BJ (cell line): Measurements from ENCODE around the gene KLHDC1. TPM values are rescaled to one million over a fixed set of nuclear protein-coding genes. Genes with fewer than 3 reads are reported as not detected.
"Not testable (repeated sequence)": the region's sequence is repeated elsewhere in the genome, so short reads cannot be mapped to it uniquely, and the experiment has no call there.

Experiments used
- CTCF ChIA-PET: fragments of 350-600 bp; formaldehyde crosslinking; extraction: SDS; loops from one replicate; lab custom pipeline; 2021; ENCODE audit warnings: antibody characterized with exemption, inconsistent platforms; lab: Yijun Ruan, JAX
- POLR2A ChIA-PET: fragments of 300-600 bp; sonication (Branson Sonifier 250); formaldehyde crosslinking; extraction: SDS; loops from one replicate; lab custom pipeline; 2021; ENCODE audit warnings: antibody characterized with exemption; lab: Charles Lee
- DNase-seq: peaks from one replicate; pipeline ENCODE4 v3.0.0-alpha.2; 2011; ENCODE audit warnings: low read depth
- H3K27me3 ChIP-seq: 2 replicates; pipeline ENCODE4 v1.6.0; 2011; ENCODE audit warnings: low read length; ENCODE audit not compliant: control insufficient read depth, insufficient read depth
- H3K36me3 ChIP-seq: 2 replicates; pipeline ENCODE4 v1.5.1; 2011; ENCODE audit warnings: low read length; ENCODE audit not compliant: control insufficient read depth, insufficient read depth
- H3K4me3 ChIP-seq: 2 replicates; pipeline ENCODE4 v1.5.1; 2011; ENCODE audit warnings: low read depth, mild to moderate bottlenecking, control low read depth, low read length
- polyA plus RNA-seq: library from polyadenylated mRNA; depleted of rRNA; stranded (reverse); fragments of >200 nt; gene quantifications from 2 replicates; pipeline ENCODE4 v1.2.3, GENCODE V29; 2011
- TF ChIP-seq, protein P1 (sequence below): IDR thresholded peaks from 2 replicates; pipeline ENCODE4 v1.5.1; 2011; ENCODE audit warnings: low read depth, mild to moderate bottlenecking, control low read depth, inconsistent platforms, low read length, moderate library complexity; ENCODE audit not compliant: insufficient read depth

Gene KLHDC1
- polyA plus RNA-seq, 1 experiment: 0.25 TPM

GRCh38 chr14:49702725-49703124 lies 9.8 kb downstream of the KLHDC1 start:
- ChIA-PET CTCF (no interaction called here), POLR2A (interaction anchor here (0.6 kb wide), 1 partner anchor 65 kb away, joined by 3 read pairs; no protein-coding TSS in a partner anchor)
- DNase-seq: no peak
- no peaks in the 10 kb centered on the region for H3K36me3 ChIP-seq
- TF ChIP-seq, protein P1, sequence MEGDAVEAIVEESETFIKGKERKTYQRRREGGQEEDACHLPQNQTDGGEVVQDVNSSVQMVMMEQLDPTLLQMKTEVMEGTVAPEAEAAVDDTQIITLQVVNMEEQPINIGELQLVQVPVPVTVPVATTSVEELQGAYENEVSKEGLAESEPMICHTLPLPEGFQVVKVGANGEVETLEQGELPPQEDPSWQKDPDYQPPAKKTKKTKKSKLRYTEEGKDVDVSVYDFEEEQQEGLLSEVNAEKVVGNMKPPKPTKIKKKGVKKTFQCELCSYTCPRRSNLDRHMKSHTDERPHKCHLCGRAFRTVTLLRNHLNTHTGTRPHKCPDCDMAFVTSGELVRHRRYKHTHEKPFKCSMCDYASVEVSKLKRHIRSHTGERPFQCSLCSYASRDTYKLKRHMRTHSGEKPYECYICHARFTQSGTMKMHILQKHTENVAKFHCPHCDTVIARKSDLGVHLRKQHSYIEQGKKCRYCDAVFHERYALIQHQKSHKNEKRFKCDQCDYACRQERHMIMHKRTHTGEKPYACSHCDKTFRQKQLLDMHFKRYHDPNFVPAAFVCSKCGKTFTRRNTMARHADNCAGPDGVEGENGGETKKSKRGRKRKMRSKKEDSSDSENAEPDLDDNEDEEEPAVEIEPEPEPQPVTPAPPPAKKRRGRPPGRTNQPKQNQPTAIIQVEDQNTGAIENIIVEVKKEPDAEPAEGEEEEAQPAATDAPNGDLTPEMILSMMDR: no peak
- no peaks in the 10 kb centered on the region for H3K27me3 ChIP-seq
- no peak overlapping the region for H3K4me3 ChIP-seq

DNA sequence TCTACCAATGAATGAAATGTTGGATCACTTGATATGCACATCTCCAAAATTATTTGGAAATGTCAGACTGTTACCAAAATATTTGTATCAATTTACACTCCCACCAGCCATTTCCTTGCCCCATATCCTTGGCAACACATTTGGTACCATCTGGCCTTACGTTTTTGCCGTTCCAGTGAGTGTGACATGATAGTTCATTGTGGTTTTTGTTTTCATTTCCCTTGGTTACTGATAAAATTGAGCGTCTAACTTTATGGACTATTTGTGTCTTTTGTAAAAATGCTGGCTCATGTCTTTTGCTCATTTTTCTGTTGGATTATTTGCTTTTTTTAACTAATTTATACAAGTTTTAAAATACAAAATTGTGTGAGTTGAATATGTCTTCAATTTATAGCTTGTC lies 11.0 kb downstream of the KLHDC1 start:
- DNase-seq: no peak
- H3K4me3 ChIP-seq: no peak overlapping the region
- no peaks in the 10 kb centered on the region for H3K27me3 ChIP-seq
- POLR2A ChIA-PET: no interaction called here
- TF ChIP-seq, protein P1: no peak
- no peaks in the 10 kb centered on the region for H3K36me3 ChIP-seq
- CTCF ChIA-PET: interaction anchor here (0.6 kb wide), 1 partner anchor 59 kb away, joined by 3 read pairs; no protein-coding TSS in a partner anchor

- DNase-seq, H3K27me3 ChIP-seq, POLR2A ChIA-PET, H3K36me3 ChIP-seq, H3K4me3 ChIP-seq: not testable (repeated sequence)
- CTCF ChIA-PET: interaction anchor here (0.6 kb wide), 1 partner anchor 59 kb away, joined by 3 read pairs; no protein-coding TSS in a partner anchor
Observed at GRCh38 chr14:49704471-49704870, 11.6 kb downstream of the KLHDC1 start.

GRCh38 chr14:49710993-49711392 lies 18.1 kb downstream of the KLHDC1 start:
- POLR2A ChIA-PET, CTCF ChIA-PET: not testable (repeated sequence)

DNA sequence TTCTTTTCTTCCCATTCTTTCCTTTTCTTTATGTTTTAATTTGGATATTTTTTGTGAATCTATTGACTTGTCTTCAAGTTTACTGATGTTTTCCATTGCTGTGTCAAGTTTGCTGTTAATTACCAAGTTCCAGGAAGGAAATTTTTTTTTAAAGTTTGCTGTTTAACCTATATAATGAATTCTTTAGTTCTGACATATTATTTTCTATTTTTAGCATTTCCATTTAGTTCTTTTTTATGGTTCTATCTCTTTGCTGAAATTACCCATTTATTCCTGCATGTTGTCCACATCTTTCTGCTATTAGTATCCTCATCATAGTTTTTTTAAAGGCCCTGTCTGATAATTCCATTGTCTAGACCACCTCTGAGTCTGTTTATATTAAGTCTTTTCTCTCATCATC lies 27.8 kb downstream of the KLHDC1 start:
- ChIA-PET CTCF (no interaction called here), POLR2A (no interaction called here)
- Histone ChIP-seq H3K4me3 (no peak overlapping the region), H3K27me3 (no peaks in the 10 kb centered on the region), H3K36me3 (no peaks in the 10 kb centered on the region)
- TF ChIP-seq, protein P1: no peak
- no peak for DNase-seq

More at GRCh38 chr14:49710993-49711392, 18.1 kb downstream of the KLHDC1 start:
- H3K27me3 ChIP-seq, H3K36me3 ChIP-seq, DNase-seq, H3K4me3 ChIP-seq: not testable (repeated sequence)

DNA sequence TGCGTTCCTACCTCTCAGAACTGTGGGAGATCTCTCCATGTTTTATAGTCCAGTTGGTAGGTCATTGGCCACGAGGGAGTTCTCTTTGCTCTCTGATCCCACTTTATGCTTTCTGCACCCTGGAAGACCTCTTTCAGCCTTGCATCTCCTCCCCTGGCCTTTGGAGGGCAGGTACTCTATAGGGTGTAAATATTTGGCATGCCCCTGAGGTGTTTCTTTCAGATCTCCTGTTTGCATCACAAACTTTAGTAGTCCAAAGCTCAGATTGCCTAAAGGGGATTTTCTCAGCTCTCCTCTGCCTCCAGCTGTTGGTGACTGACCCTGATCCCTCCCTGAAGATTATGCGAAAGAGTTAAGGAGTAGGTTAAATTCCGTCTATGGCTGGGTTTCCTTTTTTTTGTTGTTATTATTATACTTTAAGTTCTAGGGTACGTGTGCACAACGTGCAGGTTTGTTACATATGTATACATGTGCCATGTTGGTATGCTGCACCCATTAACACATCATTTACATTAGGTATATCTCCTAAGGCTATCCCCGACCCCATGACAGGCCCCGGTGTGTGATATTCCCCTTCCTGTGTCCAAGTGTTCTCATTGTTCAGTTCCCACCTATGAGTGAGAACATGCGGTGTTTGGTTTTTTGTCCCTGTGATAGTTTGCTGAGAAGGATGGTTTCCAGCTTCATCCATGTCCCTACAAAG lies 29.0 kb downstream of the KLHDC1 start:
- POLR2A ChIA-PET, H3K4me3 ChIP-seq, DNase-seq, H3K36me3 ChIP-seq, H3K27me3 ChIP-seq, CTCF ChIA-PET: not testable (repeated sequence)
